Measurements from ENCODE around the gene CECR2.

The CECR2 gene

DNA sequence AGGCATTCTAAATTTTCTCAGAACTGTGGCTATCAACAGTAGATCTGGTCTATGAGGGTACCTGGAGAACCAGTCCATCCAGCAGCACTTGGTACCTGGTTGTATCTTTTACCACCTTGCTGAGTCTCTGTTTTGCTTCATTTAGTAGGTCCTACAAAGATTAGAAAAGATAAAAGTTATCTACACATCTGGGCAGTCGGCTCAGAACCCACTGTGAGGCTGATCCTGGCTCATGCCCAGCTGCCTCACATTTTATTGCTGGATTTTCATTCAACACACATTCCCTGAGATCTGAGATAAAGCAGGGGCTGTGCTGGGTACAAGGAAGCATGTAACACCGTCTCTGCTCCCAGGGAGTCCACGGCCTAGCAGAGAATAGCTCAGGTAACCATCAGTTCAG is 231.8 kb downstream of the CECR2 start:
- Histone ChIP-seq H3K9me3 (ENCODE audit: insufficient read depth, low read length) (no peaks in the 10 kb centered on the region), H3K9ac (ENCODE audit: insufficient read length, low read depth) (no peak overlapping the region), H3K4me1 (ENCODE audit: insufficient read depth, insufficient read length) (no peaks in the 10 kb centered on the region), H3K27me3 (ENCODE audit: insufficient read depth, insufficient read length) (no peaks in the 10 kb centered on the region), H3K4me3 (ENCODE audit: insufficient read length, low read depth) (no peak overlapping the region), H3K36me3 (ENCODE audit: insufficient read depth, insufficient read length, low read length) (peaks cover 55% of the 10 kb centered on the region)
- no peak for TF ChIP-seq SUZ12 (IDR thresholded peaks at IDR 0.05; ENCODE audit: extremely low read depth, insufficient read depth, insufficient read length)
- no peak for DNase-seq (ENCODE audit: low read depth, low spot score)

DNA sequence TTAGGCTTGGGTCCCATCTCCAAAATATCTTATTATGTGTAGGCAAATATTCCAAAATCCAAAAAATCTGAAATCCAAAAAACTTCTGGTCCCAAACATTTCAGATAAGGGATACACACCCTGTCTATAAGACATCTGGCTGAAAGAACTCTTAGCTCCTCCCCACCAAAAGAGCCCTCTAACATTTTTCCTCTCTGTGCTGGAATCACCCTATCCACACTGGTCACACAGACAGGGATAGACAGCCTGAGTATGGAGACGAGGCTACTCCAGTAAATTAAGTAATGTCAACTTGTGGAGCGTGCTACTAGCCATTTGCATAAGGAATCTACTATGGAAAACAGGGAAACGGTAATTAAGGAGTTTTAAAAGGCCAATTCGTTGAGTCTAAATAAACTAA is 234.4 kb downstream of the CECR2 start:
- Histone ChIP-seq H3K9me3 (ENCODE audit: insufficient read depth, low read length) (no peaks in the 10 kb centered on the region), H3K4me3 (ENCODE audit: insufficient read length, low read depth) (no peak overlapping the region), H3K4me1 (ENCODE audit: insufficient read depth, insufficient read length) (no peaks in the 10 kb centered on the region), H3K27me3 (ENCODE audit: insufficient read depth, insufficient read length) (no peaks in the 10 kb centered on the region), H3K36me3 (ENCODE audit: insufficient read depth, insufficient read length, low read length) (peaks cover 47% of the 10 kb centered on the region), H3K9ac (ENCODE audit: insufficient read length, low read depth) (no peak overlapping the region)
- TF ChIP-seq SUZ12 (IDR thresholded peaks at IDR 0.05; ENCODE audit: extremely low read depth, insufficient read depth, insufficient read length) (no peak), YY1 (IDR thresholded peaks at IDR 0.05; ENCODE audit: insufficient read depth, insufficient read length) (no peak), ZNF274 (IDR thresholded peaks at IDR 0.05; ENCODE audit: low read depth, low read length) (no peak)
- DNase-seq (ENCODE audit: low read depth, low spot score) = no peak

DNA sequence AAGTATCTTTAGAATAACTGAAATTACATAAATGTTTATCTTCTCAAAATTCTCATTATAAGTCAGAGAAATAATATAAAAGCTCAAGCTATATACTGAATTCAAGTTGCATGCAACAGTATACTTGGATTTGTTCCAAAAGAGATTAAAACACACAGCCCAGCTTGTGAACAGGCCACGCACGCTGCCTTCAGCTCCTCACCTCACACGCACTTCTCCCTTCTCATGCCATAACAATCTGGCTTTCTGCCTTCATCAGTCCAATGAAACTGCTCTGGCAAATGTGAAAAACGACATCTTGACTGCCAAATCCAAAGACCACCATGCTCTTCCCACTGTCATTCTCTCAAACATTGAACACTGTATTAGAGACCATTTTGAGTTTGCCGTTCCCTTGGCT is 237.2 kb downstream of the CECR2 start:
- Histone ChIP-seq H3K9ac (ENCODE audit: insufficient read length, low read depth) (no peak overlapping the region), H3K4me3 (ENCODE audit: insufficient read length, low read depth) (no peak overlapping the region), H3K4me1 (ENCODE audit: insufficient read depth, insufficient read length) (no peaks in the 10 kb centered on the region), H3K36me3 (ENCODE audit: insufficient read depth, insufficient read length, low read length) (peaks cover 46% of the 10 kb centered on the region), H3K9me3 (ENCODE audit: insufficient read depth, low read length) (no peaks in the 10 kb centered on the region), H3K27me3 (ENCODE audit: insufficient read depth, insufficient read length) (no peaks in the 10 kb centered on the region)
- TF ChIP-seq SUZ12 (IDR thresholded peaks at IDR 0.05; ENCODE audit: extremely low read depth, insufficient read depth, insufficient read length) (no peak), YY1 (IDR thresholded peaks at IDR 0.05; ENCODE audit: insufficient read depth, insufficient read length) (no peak), ZNF274 (IDR thresholded peaks at IDR 0.05; ENCODE audit: low read depth, low read length) (no peak)
- no peak for DNase-seq (ENCODE audit: low read depth, low spot score)
